BE2C (cell line): ENCODE data around the gene SLC28A1.

Experiments used
- DNase-seq: peaks from one replicate; pipeline ENCODE4 v3.0.0-alpha.2; 2020
- H3K27me3 ChIP-seq: fragments of 250-450 bp; sonication (Bioruptor Pico); 2 replicates; pipeline ENCODE4 v1.5.1; 2020; ENCODE audit warnings: mild to moderate bottlenecking
- H3K36me3 ChIP-seq: fragments of 250-450 bp; sonication (Bioruptor Pico); 2 replicates; pipeline ENCODE4 v1.5.1; 2020; ENCODE audit warnings: mild to moderate bottlenecking
- H3K4me1 ChIP-seq: fragments of 250-450 bp; sonication (Bioruptor Pico); 2 replicates; pipeline ENCODE4 v1.5.1; 2020
- H3K4me3 ChIP-seq: 2 replicates; pipeline ENCODE4 v1.5.1; 2011; ENCODE audit warnings: low read depth, low read length
- H3K9me3 ChIP-seq: fragments of 250-450 bp; sonication (Bioruptor Pico); 2 replicates; pipeline ENCODE4 v1.5.1; 2020
- CTCF ChIP-seq: IDR thresholded peaks from 2 replicates; pipeline ENCODE4 v1.5.1; 2012; ENCODE audit warnings: mild to moderate bottlenecking, low read depth, low read length

Gene SLC28A1

DNA sequence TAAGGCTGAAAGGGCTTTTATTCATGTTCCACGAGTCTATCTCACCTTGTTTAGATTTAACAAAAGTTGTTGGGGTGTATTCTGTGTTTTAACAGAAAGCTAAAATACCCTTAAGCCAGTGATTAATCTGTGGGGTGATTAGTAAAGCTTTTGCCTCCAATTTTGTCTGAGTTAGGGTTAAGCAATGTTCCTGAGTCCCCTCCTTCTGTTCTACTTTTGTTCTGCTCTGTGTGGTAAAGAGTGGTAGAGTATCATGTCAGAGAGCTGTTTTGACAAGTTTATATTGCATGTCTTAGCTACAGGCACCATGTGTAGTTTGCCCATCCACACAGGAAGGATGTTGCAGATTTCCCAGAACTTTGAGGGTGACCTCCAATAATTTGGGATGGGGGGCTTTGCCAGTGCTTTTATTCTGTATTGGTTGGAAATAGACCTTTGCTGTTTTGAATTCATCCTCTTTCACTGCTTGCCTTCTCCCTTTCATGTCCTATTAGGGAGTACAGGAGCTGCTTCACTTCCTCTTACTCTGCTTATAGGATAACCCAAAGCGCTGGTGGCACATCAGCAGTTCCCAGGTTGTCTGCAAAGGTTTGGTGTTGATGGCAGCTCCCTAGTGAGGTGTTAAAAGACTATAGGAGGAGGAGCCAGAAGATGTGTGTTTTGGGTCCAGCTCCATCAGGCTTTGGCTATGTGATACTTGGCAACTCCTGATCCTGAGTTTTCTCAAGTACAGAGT, 104.6 kb downstream of the SLC28A1 start:
- Histone ChIP-seq H3K27me3 (no peaks in the 10 kb centered on the region), H3K9me3 (no peaks in the 10 kb centered on the region), H3K4me1 (no peaks in the 10 kb centered on the region), H3K4me3 (no peak overlapping the region), H3K36me3 (no peaks in the 10 kb centered on the region)
- DNase-seq: no peak
- TF ChIP-seq CTCF: no peak

DNA sequence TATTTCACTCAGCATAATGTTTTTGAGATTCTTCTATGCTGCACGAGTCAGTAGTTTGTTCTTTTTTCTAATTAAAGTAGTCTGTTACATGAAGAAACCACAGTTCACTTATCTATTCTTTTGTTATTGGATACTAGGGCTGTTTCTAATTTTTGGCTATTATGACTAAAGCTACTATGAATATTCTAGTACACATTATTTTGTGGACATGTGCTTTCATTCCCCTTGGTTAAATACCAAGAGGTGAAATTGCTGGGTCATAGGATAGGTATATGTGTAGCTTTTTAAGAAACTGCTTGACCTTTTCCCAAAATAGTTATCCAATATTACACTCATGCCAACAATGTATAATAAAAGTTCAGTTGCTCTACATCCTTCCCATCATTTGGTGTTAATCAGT, 106.0 kb downstream of the SLC28A1 start:
- TF ChIP-seq CTCF: no peak

DNA sequence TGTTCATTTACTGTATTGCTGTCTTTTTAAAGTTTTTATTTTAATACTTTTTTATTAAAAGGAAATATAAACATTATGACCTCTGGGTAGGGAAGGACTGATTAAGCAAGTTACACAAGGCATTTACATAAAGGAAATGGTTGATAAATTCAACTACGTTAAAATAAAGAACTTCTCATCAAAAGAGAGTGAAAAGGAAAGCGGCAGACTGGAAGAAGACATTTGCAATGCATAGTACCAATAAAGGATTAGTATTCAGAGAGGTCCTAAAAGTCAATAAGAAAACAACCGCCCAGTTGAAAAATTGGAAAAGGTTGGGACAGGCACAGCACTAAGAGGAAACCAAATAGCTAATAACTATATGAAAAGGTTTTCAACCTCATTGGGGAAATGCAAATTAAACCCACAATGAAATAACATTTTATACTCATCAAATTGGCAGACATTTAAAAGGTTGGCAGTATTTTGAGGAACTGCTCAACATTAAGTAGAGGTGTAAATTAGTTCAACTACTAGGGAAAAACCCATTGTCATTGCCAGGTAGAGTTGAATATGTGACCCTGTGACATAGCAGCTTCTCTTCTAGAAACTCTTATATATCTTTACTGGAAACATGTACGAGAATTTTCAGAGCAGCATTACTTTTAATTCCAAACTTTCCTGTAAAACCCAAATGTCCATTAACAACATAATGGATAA, 106.7 kb downstream of the SLC28A1 start:
- no peak overlapping the region for H3K4me3 ChIP-seq
- DNase-seq: no peak
- H3K36me3 ChIP-seq: no peaks in the 10 kb centered on the region
- H3K9me3 ChIP-seq: no peaks in the 10 kb centered on the region
- no peak for TF ChIP-seq CTCF
- no peaks in the 10 kb centered on the region for H3K4me1 ChIP-seq
- H3K27me3 ChIP-seq: no peaks in the 10 kb centered on the region

More for the DNA sequence above, 106.0 kb downstream of the SLC28A1 start:
- Histone ChIP-seq H3K27me3 (no peaks in the 10 kb centered on the region), H3K9me3 (no peaks in the 10 kb centered on the region), H3K4me3 (no peak overlapping the region), H3K4me1 (no peaks in the 10 kb centered on the region), H3K36me3 (no peaks in the 10 kb centered on the region)
- no peak for DNase-seq

DNA sequence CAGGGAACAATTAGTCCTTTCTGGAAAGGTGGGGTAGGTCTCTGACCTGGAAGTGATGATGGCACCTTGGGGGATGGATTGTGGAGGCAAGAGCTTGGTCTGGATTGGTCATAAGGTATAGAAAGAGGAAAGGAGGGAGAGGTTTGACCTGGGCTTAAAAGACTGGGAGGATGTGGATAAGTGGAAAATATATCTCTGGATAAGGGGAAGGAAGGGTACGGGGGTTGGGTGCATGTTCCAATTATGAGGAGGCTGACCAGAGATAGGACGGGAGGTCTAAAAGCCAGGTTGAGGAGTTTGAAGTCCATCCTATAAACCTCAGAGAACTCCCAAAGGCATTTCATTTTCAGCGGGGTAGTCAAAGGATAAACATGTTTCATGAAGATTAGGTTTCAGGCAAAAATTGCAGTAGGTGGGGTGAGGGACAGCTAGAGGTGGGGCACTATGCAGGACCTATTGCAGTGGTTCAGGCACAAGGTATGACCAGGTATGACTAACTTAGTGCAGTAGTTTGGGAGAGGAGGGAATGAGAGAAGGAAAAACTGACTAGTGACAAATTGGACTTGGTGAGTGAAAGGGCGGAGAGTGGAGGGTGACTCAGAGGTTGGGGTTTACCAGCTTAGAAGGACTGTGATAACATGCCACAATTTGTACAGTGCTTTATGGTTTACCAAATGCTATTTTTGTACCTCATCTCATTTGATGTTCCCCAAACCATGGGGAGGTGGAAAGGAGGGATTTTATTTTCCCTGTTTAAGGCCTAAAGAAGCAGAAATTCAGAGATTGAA, 107.9 kb downstream of the SLC28A1 start:
- no peak for DNase-seq
- H3K4me3 ChIP-seq: no peak overlapping the region
- no peaks in the 10 kb centered on the region for H3K27me3 ChIP-seq
- H3K4me1 ChIP-seq: no peaks in the 10 kb centered on the region
- no peak for TF ChIP-seq CTCF
- no peaks in the 10 kb centered on the region for H3K9me3 ChIP-seq
- no peaks in the 10 kb centered on the region for H3K36me3 ChIP-seq
